Right atrium auricular region (tissue), 2 donors: ENCODE data around the gene MYOM1. TPM values are rescaled to one million over a fixed set of nuclear protein-coding genes. Genes with fewer than 3 reads are reported as not detected.
"Not testable (repeated sequence)": the region's sequence is repeated elsewhere in the genome, so short reads cannot be mapped to it uniquely, and the experiment has no call there.

Experiments
- DNase-seq: peaks from one replicate; pipeline ENCODE4 v3.0.0-alpha.2; 2019; ENCODE audit warnings: low spot score
- H3K27ac ChIP-seq, 2 donors: fragments of 200-600 bp; sonication (generic); 1 replicate in 1 of 2; 2 replicates in 1 of 2; pipeline ENCODE4 v1.5.1; 2016 to 2019
- H3K27me3 ChIP-seq, 2 donors: fragments of 200-600 bp; sonication (generic); one replicate each; pipeline versions ENCODE4 v1.5.1 to v1.6.0; 2017 to 2019
- H3K36me3 ChIP-seq: fragments of 200-600 bp; sonication (generic); one replicate; pipeline ENCODE4 v1.5.1; 2016
- H3K4me1 ChIP-seq, 2 donors: fragments of 200-600 bp; sonication (generic); one replicate each; pipeline versions ENCODE4 v1.5.1 to v1.6.0; 2017 to 2019
- H3K4me3 ChIP-seq, 2 donors: fragments of 200-600 bp; sonication (generic); 1 replicate in 1 of 2; 2 replicates in 1 of 2; pipeline ENCODE4 v1.5.1; 2017 to 2019; ENCODE audit warnings: mild to moderate bottlenecking in 1 of 2, moderate library complexity in 1 of 2
- H3K9me3 ChIP-seq, 2 donors: fragments of 200-600 bp; sonication (generic); one replicate each; pipeline ENCODE4 v1.5.1; 2019
- total RNA-seq, 2 donors: library from RNA; depleted of rRNA; stranded (reverse); fragments of >200 nt; gene quantifications; one replicate each; pipeline ENCODE4 v1.1.0, GENCODE V29; 2016
- TF ChIP-seq, protein P1 (sequence below), 2 donors: fragments of 200-600 bp; sonication (generic); IDR thresholded peaks; one replicate each; pipeline ENCODE4 v1.5.1; 2019; ENCODE audit warnings: antibody characterized with exemption in 2 of 2

The MYOM1 gene
- total RNA-seq, 2 donors from 2014 or later: 357 to 410 TPM

DNA sequence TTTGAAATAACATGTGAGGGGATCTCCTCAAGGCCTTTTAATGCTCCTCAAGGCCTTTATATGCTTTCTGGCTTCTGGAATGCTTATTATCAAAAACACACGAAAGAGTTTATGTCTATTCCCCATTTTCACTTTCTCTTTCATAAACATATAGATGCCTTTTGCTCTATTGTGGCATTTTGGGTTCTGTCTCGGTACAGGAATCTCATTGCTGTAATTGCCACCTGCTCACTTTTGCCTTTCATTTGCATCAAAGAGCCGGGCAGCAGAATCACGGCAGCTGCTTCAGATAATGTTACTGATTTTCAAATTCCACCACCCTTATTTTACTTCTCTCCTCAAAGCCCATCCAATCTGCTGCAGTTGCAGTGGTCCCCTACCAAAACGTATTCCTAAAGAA is 152.0 kb downstream of the MYOM1 start:
- Histone ChIP-seq H3K36me3 (peaks cover 26% of the 10 kb centered on the region), H3K4me1 (peaks cover 0 to 11% of the 10 kb centered on the region in 2 donors), H3K9me3 (no peaks in the 10 kb centered on the region), H3K27ac (no peak overlapping the region), H3K4me3 (no peak overlapping the region), H3K27me3 (no peaks in the 10 kb centered on the region)
- TF ChIP-seq, protein P1, sequence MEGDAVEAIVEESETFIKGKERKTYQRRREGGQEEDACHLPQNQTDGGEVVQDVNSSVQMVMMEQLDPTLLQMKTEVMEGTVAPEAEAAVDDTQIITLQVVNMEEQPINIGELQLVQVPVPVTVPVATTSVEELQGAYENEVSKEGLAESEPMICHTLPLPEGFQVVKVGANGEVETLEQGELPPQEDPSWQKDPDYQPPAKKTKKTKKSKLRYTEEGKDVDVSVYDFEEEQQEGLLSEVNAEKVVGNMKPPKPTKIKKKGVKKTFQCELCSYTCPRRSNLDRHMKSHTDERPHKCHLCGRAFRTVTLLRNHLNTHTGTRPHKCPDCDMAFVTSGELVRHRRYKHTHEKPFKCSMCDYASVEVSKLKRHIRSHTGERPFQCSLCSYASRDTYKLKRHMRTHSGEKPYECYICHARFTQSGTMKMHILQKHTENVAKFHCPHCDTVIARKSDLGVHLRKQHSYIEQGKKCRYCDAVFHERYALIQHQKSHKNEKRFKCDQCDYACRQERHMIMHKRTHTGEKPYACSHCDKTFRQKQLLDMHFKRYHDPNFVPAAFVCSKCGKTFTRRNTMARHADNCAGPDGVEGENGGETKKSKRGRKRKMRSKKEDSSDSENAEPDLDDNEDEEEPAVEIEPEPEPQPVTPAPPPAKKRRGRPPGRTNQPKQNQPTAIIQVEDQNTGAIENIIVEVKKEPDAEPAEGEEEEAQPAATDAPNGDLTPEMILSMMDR (IDR thresholded peaks at IDR 0.05): no peak
- DNase-seq: no peak

DNA sequence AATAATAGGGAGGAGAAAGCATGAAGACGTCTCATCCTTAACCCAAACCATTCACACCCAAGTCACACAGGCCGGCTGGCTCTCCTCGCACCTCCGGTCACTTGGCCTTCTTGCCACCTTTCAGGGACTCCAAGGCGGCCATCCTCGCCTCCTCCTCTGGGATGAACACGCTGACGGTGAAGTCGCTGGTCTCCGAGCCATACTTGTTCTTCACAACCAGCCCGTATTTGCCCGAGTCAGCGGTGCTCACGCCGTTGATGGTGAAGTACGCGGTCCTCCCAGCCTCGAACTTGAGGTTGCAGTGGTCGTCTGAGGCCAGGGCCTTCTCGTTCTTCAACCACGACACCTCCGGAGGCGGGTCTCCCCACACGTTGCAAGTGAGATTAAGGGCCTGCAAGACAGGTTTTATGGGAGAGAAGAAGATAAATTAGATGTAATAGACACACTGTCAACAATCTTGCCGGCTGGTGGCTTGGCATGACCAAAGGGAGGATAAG is 152.6 kb downstream of the MYOM1 start:
- no peaks in the 10 kb centered on the region for H3K27me3 ChIP-seq
- peaks cover 26% of the 10 kb centered on the region for H3K36me3 ChIP-seq
- no peaks in the 10 kb centered on the region for H3K9me3 ChIP-seq
- TF ChIP-seq, protein P1 (IDR thresholded peaks at IDR 0.05): no peak
- H3K4me3 ChIP-seq: no peak overlapping the region
- peaks cover 0 to 15% of the 10 kb centered on the region in 2 donors for H3K4me1 ChIP-seq
- no peak for DNase-seq
- H3K27ac ChIP-seq: no peak overlapping the region

DNA sequence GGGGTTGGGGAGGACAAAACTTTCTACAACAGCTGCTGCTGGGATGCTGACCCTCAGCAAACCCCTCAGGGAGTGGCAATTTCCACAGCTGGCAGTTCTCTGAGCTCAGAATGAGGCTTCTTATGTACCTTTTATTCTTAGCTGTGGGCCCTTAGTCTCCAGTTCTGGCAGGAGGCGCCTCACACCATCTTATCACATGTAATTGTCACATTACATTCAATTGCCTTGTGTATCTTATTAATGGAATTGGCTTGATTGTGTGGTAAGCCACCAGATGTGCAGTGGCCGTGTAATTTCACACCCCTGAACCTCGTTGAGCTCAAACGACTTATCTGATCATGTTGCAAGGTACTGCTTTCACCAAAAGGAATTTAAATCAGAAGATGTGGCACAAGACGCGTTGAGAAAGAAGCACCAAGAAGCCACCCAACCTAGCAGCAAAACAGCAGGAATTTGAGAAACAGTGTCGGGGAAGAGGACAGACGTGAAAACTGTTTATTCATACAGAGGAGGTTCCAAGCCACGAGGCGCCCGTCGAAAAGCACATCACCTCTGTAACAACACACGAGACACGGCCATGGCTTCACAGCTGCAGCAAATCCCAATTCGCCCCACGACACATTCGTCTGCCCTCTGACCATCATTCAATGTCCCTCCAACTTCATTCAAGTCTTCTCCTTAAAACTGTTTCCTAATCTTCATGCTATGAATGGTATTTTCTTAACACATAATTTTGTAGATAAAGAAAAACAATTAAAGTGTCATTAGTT is 153.2 kb downstream of the MYOM1 start:
- Histone ChIP-seq H3K4me1 (peaks cover 0 to 15% of the 10 kb centered on the region in 2 donors), H3K4me3 (no peak overlapping the region), H3K27me3 (no peaks in the 10 kb centered on the region), H3K9me3 (no peaks in the 10 kb centered on the region), H3K36me3 (peaks cover 22% of the 10 kb centered on the region), H3K27ac (no peak overlapping the region)
- TF ChIP-seq, protein P1 (IDR thresholded peaks at IDR 0.05): no peak
- DNase-seq: no peak

DNA sequence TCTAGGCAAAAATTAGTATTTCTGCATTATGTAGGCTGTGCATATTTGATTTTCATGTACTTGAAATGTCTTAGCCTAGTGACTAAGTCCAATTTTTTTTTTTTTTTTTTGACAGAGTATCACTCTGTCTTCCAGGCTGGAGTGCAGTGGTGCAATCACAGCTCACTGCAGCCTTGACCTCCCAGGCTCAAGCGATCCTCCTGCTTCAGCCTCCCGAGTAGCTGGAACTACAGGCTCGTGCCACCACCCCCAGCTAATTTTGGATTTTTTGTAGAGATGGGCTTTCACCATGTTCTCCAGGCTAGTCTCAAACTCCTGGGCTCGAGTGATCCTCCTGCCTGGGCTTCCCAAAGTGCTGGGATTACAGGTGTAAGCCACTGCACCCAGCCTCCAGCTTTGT is 156.0 kb downstream of the MYOM1 start:
- H3K4me3 ChIP-seq, H3K27me3 ChIP-seq, H3K9me3 ChIP-seq, H3K27ac ChIP-seq: not testable (repeated sequence)
- DNase-seq: peak; percentile 26
- Histone ChIP-seq H3K36me3 (peaks cover 15% of the 10 kb centered on the region), H3K4me1 (peaks cover 0 to 28% of the 10 kb centered on the region in 2 donors)

DNA sequence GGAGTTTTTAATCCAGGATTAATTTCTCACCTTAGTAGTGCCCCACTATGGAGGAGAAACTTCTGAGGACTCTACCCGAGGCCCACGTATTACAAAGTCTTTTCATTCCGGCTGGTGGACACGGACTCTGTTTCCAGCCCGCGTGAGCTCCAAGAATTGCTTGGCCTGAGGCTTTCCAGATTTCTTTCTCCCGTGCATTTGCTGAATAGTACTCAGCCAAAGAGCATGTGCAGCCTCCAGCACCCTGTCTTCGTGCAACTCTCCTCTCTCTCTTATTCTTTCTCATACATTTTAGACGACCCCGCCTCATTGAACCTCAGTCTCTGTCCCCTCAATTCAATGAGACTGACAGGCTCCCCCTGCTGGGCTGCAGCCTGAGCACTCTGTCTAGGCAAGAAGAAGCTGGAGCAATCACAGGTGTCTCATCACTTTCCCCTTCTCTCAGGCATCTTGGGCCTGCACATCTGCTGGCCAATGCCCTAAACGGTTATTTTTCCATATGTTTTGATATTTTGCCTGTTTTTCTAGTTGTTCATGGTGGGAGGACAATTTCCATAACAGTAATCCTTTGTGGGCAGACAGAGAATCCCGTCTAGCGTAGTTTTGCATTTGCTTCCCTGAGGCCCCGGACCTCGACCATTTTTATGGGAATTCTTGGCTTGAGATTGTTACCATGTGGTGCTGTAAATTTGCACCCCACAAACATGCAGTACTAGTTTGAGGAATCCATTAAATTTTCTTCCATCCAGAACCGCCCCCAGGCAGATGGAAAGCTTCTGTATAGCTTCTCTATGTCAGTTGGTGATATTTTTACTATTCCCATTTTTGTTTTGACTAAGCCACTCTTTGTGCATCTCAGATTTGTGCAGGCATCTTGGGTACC is 156.7 kb downstream of the MYOM1 start:
- H3K4me3 ChIP-seq: no peak overlapping the region
- peaks cover 15% of the 10 kb centered on the region for H3K36me3 ChIP-seq
- DNase-seq: peak; percentile 67
- peaks cover 0 to 25% of the 10 kb centered on the region in 2 donors for H3K4me1 ChIP-seq
- TF ChIP-seq, protein P1 (IDR thresholded peaks at IDR 0.05): peak; percentile 68 to 82
- no peak overlapping the region for H3K27ac ChIP-seq
- H3K9me3 ChIP-seq: no peaks in the 10 kb centered on the region
- H3K27me3 ChIP-seq: no peaks in the 10 kb centered on the region
